Measurements from ENCODE around the gene TRAF6. TPM values are rescaled to one million over a fixed set of nuclear protein-coding genes. Genes with fewer than 3 reads are reported as not detected.

The TRAF6 gene
- total RNA-seq, 1 experiment from 2014 or later: 9.3 TPM

DNA sequence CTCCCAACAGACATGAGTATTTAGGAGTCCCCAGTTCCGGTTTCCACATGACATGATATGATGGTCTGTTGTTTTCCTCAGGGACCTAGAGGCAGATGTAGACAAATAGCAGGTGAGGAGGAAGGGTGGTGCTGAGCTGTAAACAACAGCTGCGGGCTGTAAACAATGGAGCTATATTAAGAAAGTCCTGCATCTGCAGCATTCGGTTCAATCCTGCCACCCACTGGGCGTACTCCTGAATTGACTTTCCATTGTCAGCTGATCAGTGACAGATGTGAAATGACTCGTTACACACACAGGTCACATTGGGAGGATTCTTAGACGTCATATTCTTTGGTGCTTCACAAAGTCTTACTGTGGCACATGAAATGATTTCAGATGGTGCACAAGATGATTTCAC lies 30.9 kb upstream of the TRAF6 start (continued):
- TF ChIP-seq EZH2 (IDR thresholded peaks at IDR 0.05) (no peak), ZNF274 (IDR thresholded peaks at IDR 0.05; ENCODE audit: low read depth, low read length) (no peak), TCF7L2 (IDR thresholded peaks at IDR 0.05; ENCODE audit: borderline replicate concordance, extremely low read depth, insufficient read depth, insufficient read length) (no peak), JUND (IDR thresholded peaks at IDR 0.05) (no peak)

- H3K9me3 ChIP-seq (ENCODE audit: control insufficient read depth in 1 of 2, insufficient read depth in 1 of 2, low read depth in 1 of 2, low read length in 2 of 2): no peaks in the 10 kb centered on the region
- no peak overlapping the region for H3K9ac ChIP-seq (ENCODE audit: low read length)
- DNase-seq (ENCODE audit: low read depth, low spot score) (no peak), ATAC-seq (no peak)
- H3K27me3 ChIP-seq (ENCODE audit: insufficient read depth, low read length): no peaks in the 10 kb centered on the region
- H2AFZ ChIP-seq (ENCODE audit: low read depth, low read length, poor library complexity, severe bottlenecking): no peak overlapping the region
- ChIA-PET CTCF (no interaction called here), POLR2A (no interaction called here), RAD21 (ENCODE audit: low non-redundant PET in 1 of 2, low total read pairs in 2 of 2, uncharacterized antibody in 2 of 2, unreplicated experiment in 2 of 2) (no interaction called here)
- no peaks in the 10 kb centered on the region for H3K36me3 ChIP-seq (ENCODE audit: control insufficient read depth in 1 of 2, insufficient read depth in 2 of 2, low read length in 2 of 2)
- no peaks in the 10 kb centered on the region for H3K4me1 ChIP-seq (ENCODE audit: control insufficient read depth in 1 of 2, insufficient read depth in 2 of 2, low read length in 2 of 2)
- H3K4me3 ChIP-seq (replicated peaks in 1 of 2; ENCODE audit: low read depth in 1 of 2, low read length in 2 of 2): no peak overlapping the region
- no peak overlapping the region for H3K4me2 ChIP-seq (ENCODE audit: low read length)
- H3K9me2 ChIP-seq (ENCODE audit: insufficient read depth): no peaks in the 10 kb centered on the region
- H3K27ac ChIP-seq (ENCODE audit: low read depth, low read length): no peak overlapping the region
- no peaks in the 10 kb centered on the region for H4K20me1 ChIP-seq (ENCODE audit: insufficient read depth)
- BruUV-seq (replicated peaks): no TSS peak
- H3K79me2 ChIP-seq (ENCODE audit: insufficient read depth, low read length): no peaks in the 10 kb centered on the region
- intact Hi-C loops (cut with micrococcal nuclease): no loop called here
- TF ChIP-seq FOSL1 (IDR thresholded peaks at IDR 0.05; ENCODE audit: low read depth): no peak
Measured at GRCh38 chr11:36534276-36534840, 24.3 kb upstream of the TRAF6 start.

- CTCF ChIA-PET: no interaction called here
- intact Hi-C loops (cut with micrococcal nuclease): no loop called here
- no peak overlapping the region for H2AFZ ChIP-seq (ENCODE audit: low read depth, low read length, poor library complexity, severe bottlenecking)
- TF ChIP-seq MAX (IDR thresholded peaks at IDR 0.05) (no peak), JUND (IDR thresholded peaks at IDR 0.05) (no peak), SRF (IDR thresholded peaks at IDR 0.05; ENCODE audit: low read depth) (no peak), TCF7L2 (IDR thresholded peaks at IDR 0.05; ENCODE audit: borderline replicate concordance, extremely low read depth, insufficient read depth, insufficient read length) (no peak), FOSL1 (IDR thresholded peaks at IDR 0.05; ENCODE audit: low read depth) (no peak), ATF3 (IDR thresholded peaks at IDR 0.05) (no peak), SP1 (IDR thresholded peaks at IDR 0.05; ENCODE audit: low read depth) (no peak), ZNF274 (IDR thresholded peaks at IDR 0.05; ENCODE audit: low read depth, low read length) (no peak)
- TF ChIP-seq, protein P1, sequence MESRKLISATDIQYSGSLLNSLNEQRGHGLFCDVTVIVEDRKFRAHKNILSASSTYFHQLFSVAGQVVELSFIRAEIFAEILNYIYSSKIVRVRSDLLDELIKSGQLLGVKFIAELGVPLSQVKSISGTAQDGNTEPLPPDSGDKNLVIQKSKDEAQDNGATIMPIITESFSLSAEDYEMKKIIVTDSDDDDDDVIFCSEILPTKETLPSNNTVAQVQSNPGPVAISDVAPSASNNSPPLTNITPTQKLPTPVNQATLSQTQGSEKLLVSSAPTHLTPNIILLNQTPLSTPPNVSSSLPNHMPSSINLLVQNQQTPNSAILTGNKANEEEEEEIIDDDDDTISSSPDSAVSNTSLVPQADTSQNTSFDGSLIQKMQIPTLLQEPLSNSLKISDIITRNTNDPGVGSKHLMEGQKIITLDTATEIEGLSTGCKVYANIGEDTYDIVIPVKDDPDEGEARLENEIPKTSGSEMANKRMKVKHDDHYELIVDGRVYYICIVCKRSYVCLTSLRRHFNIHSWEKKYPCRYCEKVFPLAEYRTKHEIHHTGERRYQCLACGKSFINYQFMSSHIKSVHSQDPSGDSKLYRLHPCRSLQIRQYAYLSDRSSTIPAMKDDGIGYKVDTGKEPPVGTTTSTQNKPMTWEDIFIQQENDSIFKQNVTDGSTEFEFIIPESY (IDR thresholded peaks at IDR 0.05; ENCODE audit: extremely low read depth, insufficient replicate concordance, low read length): no peak
- TF ChIP-seq, protein P2, sequence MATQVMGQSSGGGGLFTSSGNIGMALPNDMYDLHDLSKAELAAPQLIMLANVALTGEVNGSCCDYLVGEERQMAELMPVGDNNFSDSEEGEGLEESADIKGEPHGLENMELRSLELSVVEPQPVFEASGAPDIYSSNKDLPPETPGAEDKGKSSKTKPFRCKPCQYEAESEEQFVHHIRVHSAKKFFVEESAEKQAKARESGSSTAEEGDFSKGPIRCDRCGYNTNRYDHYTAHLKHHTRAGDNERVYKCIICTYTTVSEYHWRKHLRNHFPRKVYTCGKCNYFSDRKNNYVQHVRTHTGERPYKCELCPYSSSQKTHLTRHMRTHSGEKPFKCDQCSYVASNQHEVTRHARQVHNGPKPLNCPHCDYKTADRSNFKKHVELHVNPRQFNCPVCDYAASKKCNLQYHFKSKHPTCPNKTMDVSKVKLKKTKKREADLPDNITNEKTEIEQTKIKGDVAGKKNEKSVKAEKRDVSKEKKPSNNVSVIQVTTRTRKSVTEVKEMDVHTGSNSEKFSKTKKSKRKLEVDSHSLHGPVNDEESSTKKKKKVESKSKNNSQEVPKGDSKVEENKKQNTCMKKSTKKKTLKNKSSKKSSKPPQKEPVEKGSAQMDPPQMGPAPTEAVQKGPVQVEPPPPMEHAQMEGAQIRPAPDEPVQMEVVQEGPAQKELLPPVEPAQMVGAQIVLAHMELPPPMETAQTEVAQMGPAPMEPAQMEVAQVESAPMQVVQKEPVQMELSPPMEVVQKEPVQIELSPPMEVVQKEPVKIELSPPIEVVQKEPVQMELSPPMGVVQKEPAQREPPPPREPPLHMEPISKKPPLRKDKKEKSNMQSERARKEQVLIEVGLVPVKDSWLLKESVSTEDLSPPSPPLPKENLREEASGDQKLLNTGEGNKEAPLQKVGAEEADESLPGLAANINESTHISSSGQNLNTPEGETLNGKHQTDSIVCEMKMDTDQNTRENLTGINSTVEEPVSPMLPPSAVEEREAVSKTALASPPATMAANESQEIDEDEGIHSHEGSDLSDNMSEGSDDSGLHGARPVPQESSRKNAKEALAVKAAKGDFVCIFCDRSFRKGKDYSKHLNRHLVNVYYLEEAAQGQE (IDR thresholded peaks at IDR 0.05; ENCODE audit: low read depth): no peak
Measured at GRCh38 chr11:36532941-36533601, 23.0 kb upstream of the TRAF6 start.

More at GRCh38 chr11:36532941-36533601, 23.0 kb upstream of the TRAF6 start:
- Histone ChIP-seq H3K27ac (ENCODE audit: low read depth, low read length) (no peak overlapping the region), H3K9me3 (ENCODE audit: control insufficient read depth in 1 of 2, insufficient read depth in 1 of 2, low read depth in 1 of 2, low read length in 2 of 2) (no peaks in the 10 kb centered on the region), H3K36me3 (ENCODE audit: control insufficient read depth in 1 of 2, insufficient read depth in 2 of 2, low read length in 2 of 2) (no peaks in the 10 kb centered on the region), H3K4me2 (ENCODE audit: low read length) (no peak overlapping the region), H4K20me1 (ENCODE audit: insufficient read depth) (no peaks in the 10 kb centered on the region), H3K4me1 (ENCODE audit: control insufficient read depth in 1 of 2, insufficient read depth in 2 of 2, low read length in 2 of 2) (no peaks in the 10 kb centered on the region), H3K9ac (ENCODE audit: low read length) (no peak overlapping the region), H3K9me2 (ENCODE audit: insufficient read depth) (no peaks in the 10 kb centered on the region), H3K27me3 (ENCODE audit: insufficient read depth, low read length) (no peaks in the 10 kb centered on the region), H3K4me3 (replicated peaks in 1 of 2; ENCODE audit: low read depth in 1 of 2, low read length in 2 of 2) (no peak overlapping the region), H3K79me2 (ENCODE audit: insufficient read depth, low read length) (no peaks in the 10 kb centered on the region)
- POLR2A ChIA-PET: no interaction called here
- RAD21 ChIA-PET (ENCODE audit: low non-redundant PET in 1 of 2, low total read pairs in 2 of 2, uncharacterized antibody in 2 of 2, unreplicated experiment in 2 of 2): no interaction called here
- DNase-seq (ENCODE audit: low read depth, low spot score) (no peak), ATAC-seq (no peak)
- BruUV-seq (replicated peaks): no TSS peak

All from HCT116 (cell line).